ENCODE results near the gene EPN3.

The EPN3 gene

GRCh38 chr17:50564916-50565315, 32.4 kb downstream of the EPN3 start:
- TF ChIP-seq, protein P1, sequence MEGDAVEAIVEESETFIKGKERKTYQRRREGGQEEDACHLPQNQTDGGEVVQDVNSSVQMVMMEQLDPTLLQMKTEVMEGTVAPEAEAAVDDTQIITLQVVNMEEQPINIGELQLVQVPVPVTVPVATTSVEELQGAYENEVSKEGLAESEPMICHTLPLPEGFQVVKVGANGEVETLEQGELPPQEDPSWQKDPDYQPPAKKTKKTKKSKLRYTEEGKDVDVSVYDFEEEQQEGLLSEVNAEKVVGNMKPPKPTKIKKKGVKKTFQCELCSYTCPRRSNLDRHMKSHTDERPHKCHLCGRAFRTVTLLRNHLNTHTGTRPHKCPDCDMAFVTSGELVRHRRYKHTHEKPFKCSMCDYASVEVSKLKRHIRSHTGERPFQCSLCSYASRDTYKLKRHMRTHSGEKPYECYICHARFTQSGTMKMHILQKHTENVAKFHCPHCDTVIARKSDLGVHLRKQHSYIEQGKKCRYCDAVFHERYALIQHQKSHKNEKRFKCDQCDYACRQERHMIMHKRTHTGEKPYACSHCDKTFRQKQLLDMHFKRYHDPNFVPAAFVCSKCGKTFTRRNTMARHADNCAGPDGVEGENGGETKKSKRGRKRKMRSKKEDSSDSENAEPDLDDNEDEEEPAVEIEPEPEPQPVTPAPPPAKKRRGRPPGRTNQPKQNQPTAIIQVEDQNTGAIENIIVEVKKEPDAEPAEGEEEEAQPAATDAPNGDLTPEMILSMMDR (IDR thresholded peaks at IDR 0.05; ENCODE audit: low read depth, low read length, missing control alignments) = no peak
- DNase-seq (ENCODE audit: extremely low read depth, low read depth) = peak; percentile 45
- H3K4me3 ChIP-seq (replicated peaks; ENCODE audit: low read depth, low read length) = no peak overlapping the region

- DNase-seq (ENCODE audit: extremely low read depth, low read depth) = no peak
- H3K4me3 ChIP-seq (replicated peaks; ENCODE audit: low read depth, low read length) = no peak overlapping the region
- TF ChIP-seq, protein P1 (IDR thresholded peaks at IDR 0.05; ENCODE audit: low read depth, low read length, missing control alignments) = no peak
Observed at GRCh38 chr17:50565402-50566350, 33.1 kb downstream of the EPN3 start.

- TF ChIP-seq, protein P1 (IDR thresholded peaks at IDR 0.05; ENCODE audit: low read depth, low read length, missing control alignments) = no peak
- no peak for DNase-seq (ENCODE audit: extremely low read depth, low read depth)
Observed at GRCh38 chr17:50566886-50567285, 34.4 kb downstream of the EPN3 start.

GRCh38 chr17:50568659-50569058, 36.1 kb downstream of the EPN3 start:
- no peak overlapping the region for H3K4me3 ChIP-seq (replicated peaks; ENCODE audit: low read depth, low read length)
- no peak for DNase-seq (ENCODE audit: extremely low read depth, low read depth)
- TF ChIP-seq, protein P1 (IDR thresholded peaks at IDR 0.05; ENCODE audit: low read depth, low read length, missing control alignments) = no peak

More at GRCh38 chr17:50566886-50567285, 34.4 kb downstream of the EPN3 start:
- H3K4me3 ChIP-seq (replicated peaks; ENCODE audit: low read depth, low read length) = no peak overlapping the region

GRCh38 chr17:50569592-50569991, 37.1 kb downstream of the EPN3 start:
- H3K4me3 ChIP-seq (replicated peaks; ENCODE audit: low read depth, low read length) = no peak overlapping the region
- DNase-seq (ENCODE audit: extremely low read depth, low read depth) = no peak
- TF ChIP-seq, protein P1 (IDR thresholded peaks at IDR 0.05; ENCODE audit: low read depth, low read length, missing control alignments) = no peak

DNA sequence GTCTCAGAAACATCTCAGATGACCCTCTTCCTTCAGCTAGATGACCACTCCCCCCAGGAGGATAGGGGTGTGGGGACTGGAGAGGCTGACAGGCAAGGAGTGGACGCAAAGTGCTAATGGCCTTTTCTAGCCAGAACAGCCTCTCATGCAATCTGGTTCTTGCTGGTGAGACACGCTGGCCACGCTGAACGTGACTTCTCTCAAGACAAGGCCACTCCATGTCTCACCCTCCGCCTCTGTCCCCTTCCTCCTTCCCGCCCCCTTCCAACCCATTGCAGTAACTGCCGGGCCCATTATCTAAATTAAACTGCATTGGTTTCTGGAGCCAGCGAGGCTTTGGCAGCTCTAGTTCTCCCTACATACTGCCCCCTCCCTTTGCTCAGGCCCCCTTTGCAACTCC, 37.5 kb downstream of the EPN3 start:
- DNase-seq (ENCODE audit: extremely low read depth, low read depth) = no peak
- TF ChIP-seq, protein P1 (IDR thresholded peaks at IDR 0.05; ENCODE audit: low read depth, low read length, missing control alignments) = no peak
- no peak overlapping the region for H3K4me3 ChIP-seq (replicated peaks; ENCODE audit: low read depth, low read length)

Measured in HFF-Myc (cell line).